HG02798 (cell line): Measurements from ENCODE around the gene EFEMP1.

Experiments used
- ATAC-seq: cut with Tn5 transposase; IDR thresholded peaks from one replicate; pipeline ENCODE4 v1.9.1; 2021; ENCODE audit warnings: mild to moderate bottlenecking; ENCODE audit not compliant: unreplicated experiment, poor library complexity

The EFEMP1 gene

DNA sequence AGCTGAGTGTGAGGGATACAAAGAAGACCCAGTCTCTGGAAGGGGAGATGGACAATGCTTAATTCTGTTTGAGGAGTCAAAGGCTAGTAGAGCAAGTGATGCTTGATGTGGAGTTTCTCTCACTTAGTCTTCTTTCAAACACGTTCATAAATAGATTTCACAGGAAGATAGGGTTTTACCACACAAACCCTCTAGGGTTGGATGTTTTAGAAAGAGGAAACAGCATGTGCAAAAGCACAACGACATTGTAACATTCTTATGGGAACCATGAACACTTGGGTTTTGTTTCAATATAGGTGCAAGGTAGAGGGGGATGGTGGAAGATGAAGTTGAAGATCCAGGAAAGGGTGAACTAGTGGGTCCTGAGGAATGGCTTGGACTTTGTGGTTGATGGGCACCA is 10.8 kb upstream of the EFEMP1 start:
- no peak for ATAC-seq

DNA sequence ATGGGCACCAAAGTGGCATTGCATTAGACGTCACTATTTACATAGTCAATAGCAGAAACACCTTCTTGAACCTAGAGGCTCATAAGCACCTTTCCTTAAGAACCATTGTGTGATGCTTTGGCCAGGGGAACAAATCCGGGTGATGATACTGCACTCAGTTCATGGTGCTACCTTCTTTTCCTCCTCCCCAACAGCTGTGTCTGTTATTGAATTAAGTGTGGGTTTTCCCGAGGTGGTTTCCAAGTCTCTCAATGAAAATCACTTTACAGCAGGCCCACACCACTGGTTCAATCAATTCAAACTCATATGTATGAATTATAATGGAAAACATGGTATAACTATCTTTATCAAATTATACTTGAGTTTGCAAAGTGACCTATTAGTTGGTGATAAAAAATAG is 9.3 kb upstream of the EFEMP1 start:
- peak; percentile 47 for ATAC-seq

DNA sequence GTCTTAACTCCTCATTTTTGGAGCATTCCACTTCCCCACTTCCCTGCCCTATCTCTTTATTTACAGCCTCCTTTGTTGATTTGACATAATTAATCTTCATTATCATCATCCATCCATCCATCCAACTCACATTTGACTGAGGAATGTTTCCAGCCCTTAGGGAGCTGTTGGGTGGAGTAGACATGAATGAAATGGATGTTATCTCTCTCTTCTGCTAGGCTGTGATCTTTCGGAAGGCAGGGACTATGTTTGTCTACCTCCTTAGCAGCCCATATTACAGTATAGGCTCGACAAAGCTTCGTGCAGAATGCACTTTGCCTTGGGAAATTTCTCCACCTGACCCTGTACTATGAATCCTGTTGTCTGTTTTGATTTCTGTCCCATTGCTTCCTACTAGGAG is 7.7 kb upstream of the EFEMP1 start:
- ATAC-seq = no peak

DNA sequence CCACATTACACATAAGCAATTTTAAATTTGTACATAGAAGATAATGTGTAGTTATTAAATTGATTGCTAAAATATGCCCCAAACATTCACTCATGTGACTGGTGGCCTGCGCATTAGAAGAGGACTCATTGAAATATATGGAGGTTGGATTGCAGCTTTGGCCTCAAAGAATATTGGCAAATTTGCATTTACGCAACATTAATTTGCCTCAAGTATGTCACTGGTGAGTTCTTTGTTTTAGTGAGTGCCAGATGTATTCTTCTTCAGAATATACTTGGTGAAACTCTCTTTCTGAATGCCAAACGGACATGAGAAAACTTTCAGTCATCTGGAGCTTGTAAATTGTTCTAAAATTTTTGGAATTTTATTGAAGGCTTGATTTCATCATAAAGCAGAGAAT is 5.9 kb upstream of the EFEMP1 start:
- no peak for ATAC-seq

DNA sequence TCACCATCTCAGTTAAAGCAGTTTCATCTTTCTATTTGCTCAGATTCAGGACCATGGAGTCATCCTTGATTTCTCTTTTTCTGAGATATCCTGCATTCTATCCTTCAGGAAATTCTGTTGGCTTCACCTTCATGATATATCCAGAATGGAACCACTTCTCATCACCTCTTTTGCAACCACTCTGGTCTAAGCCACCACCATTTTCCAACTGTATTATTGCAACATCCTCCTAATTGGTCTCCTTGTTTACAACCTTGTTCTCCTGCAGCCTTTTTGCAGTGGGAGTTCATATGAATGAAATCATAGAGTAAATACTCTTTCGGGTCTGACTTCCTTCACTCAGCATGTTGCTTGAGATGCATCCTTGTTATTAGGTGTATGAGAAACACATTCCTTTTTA is 3.4 kb upstream of the EFEMP1 start:
- ATAC-seq = no peak

DNA sequence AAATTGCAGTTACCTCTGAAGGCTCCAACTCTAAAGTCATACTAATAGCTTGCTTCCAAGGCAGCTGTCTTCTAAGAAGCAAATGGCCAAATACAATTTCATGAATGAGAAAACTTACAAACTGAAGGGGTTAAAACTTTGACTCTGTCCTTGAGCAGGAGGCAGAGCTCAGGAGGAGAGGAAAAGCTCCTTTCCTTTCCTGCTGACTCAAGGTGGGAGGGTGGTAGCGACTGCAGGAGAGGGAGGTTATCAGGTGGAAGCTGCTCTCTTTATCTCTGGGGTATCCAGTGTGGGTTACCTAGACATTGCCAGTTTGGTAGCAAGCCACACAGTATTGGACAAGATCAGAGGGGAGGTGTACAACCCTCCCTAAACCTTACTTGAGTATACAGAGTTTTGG is 2.7 kb upstream of the EFEMP1 start:
- no peak for ATAC-seq

DNA sequence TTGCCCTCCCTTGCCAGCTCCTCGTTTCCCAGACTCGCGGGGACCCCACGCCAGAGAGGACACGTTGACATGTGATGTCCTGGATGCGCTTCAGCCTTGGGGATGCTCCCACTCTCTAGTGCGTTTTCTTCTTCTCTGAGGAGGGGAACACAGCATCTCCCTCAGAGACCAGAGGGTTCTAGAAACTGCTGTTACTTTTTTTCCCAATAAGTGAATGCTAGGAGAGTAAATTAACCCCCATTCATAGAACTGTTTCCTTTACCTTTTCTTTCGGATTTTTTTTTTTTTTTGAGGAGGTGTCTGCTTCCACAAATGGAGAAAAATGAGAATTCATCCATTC is 370 bp upstream of the EFEMP1 start:
- no peak for ATAC-seq

DNA sequence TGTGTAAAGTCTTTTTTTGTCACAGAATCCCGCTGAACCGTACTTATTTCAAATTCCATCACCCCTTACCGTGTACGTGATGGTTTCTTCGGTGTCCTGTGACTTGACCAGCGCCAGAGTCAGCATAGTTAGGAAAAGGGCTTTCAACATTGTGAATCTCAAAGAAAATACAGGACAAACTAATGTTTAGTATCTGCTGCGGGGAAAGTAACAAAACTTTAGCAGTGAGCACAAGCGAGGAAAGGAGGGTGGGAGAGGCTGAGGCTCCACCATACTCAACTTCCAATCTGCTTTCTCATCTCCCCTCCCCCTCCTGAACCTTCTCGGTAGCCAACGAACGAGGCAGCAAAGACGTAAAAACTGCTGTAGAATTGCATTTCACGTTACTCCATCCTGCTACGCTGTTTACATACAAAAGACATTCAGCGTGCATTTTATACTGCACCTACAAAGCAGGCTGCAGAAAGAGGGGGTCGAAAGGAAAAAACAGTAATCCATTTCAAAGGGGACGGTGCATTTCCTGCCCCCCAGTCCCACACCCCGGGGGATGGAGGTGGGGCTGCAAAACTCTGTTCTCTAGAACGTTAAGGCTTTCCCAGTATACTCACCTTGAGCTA is 1.2 kb downstream of the EFEMP1 start:
- no peak for ATAC-seq

DNA sequence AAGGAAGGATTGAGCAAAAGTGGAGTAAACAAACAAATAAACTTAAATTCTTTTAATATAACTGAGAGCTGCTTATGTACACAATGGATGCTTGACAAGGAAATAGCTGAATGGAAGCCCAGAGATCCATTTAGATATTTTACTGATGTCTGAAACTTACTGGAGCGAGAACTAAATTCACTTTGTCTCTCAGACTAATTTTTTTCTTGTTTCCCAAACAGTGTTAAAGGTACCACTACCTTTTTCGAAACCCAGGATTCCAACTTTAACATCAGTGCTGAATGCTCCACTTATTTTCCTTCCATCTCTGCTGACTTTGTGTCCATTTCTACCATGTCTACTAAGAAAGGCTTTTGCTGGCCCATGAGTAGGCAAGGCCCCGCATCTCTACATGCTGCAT is 4.0 kb downstream of the EFEMP1 start:
- no peak for ATAC-seq

DNA sequence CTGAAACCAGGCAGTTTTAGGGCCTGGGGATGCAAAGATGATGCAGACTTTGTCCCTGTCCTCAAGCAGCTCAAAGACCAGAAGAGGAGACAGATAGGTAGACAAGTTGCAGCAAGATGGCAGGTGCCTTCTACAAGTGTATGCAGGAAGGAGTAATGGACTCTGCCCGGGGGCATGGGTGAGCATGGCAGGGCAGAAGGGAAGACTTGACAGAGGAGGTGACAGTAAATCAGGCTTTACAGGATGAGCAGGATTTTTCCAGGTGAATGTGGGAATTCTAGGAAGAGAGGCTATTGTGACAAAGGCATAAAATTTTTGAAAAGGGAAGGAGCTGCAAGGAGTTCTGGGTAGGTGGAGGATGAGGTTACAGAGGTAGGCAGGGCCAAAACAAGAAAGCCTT is 4.7 kb downstream of the EFEMP1 start:
- no peak for ATAC-seq

DNA sequence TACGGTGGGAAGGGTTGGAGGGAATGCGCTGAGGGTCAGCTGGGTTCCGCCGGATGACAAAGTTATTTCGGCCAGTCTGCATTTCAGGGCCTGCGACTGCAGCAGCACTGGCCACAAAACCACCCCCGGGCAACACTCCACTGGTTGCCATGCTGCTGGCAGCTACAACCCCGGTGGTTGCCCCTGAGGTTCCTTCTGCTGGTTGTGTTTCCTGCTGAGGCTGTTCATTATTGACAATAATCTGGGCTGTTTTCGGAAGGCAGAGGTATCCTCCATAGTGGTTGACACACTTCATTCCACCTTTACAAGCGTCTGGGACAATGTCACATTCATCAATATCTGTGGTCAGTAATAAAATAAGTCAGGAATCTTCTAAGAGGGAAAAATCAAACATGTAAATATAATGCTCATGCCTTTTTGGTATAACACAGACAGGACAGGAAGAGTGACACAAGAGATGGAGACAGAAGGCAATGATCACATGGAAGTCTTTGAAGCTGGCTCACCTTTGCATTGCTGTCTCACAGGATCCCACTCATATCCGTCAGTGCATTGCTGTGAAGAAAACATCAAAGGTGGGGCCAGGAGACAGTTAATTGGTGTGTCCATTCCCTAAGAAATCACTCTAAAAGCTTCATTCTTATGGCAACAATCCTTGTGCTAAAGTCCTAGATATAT is 5.7 kb downstream of the EFEMP1 start:
- no peak for ATAC-seq

DNA sequence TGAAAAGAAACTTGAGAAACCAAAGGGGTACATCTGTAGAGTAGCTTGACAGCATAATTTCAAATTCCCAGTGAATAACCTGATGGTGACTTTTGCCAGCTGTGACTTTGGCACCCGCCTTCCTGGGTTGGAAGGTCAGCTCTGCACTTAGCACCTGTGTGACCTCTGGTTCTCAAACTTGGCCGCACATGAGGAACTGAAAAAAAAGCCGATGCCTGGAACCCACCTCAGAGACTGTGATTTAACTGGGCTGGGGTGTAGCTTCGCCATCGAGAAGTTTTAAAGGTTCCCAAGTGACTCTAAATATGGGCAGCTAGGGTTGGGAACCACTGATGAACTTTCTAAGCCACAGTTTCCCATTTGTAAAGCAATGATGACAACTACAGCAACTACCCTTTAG is 6.5 kb downstream of the EFEMP1 start:
- ATAC-seq = peak; percentile 81

DNA sequence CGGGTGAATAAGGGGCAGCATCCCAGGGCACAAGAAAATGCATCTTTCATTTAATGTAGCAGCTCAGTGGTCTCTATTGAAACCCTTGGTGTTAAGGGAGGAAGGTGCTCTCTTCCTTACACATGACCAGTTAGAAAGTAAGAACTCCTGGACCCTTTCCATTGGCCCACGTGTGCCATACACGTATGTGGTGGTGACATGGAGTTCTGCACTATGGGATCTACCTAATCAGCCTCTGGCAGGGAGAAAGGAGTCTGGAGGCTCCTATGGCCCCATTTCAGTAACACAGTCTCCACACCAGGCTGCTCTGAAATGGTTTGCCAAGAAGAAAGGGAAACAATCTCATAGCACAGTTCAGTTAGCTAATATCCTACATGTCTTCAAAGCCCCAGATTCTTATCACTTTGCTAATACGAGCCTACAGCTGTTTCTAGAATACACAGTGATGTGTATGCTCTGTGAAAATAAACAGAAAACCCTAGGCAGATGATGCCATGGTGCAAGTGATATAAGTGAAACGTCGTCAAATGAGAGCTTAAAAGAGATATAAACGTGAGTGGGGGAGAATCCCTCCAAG is 7.0 kb downstream of the EFEMP1 start:
- peak; percentile 27 for ATAC-seq

DNA sequence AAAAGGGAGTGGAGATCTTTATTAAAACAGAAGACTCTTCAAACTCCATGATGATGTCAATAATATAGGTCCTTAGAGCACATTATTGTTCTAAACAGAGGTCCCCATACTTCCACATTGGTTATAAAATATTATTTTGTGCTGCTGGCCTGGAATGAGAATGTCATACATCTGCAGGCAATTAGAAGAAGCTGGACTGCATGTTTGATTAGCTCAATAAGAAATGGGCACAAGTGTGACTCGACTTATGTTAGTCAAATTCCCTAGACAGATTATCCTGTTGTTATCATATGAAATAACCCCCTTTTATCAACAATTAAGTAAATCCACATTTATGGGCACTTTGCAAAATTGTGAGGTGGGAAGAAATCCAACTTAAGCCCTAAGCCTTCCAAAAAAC is 8.8 kb downstream of the EFEMP1 start:
- no peak for ATAC-seq

DNA sequence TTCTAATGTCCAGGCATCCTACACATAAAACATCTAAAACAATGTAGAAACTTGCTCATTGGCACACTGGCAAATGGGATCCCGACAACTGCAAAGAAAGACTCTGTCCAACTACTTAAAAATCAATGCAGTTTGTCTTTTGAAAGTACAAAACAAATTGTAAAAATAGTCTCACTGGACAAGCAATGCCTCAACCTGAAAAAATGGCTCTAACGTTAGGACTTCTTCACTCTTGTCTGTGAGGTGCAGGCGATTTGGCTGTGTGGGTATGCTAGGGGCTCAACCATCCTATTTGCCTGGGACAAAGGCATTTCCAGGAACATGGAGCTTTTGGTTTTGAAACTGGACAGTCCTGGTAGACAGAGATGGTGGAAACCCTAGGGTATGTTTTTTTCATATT is 10.7 kb downstream of the EFEMP1 start:
- ATAC-seq = no peak

DNA sequence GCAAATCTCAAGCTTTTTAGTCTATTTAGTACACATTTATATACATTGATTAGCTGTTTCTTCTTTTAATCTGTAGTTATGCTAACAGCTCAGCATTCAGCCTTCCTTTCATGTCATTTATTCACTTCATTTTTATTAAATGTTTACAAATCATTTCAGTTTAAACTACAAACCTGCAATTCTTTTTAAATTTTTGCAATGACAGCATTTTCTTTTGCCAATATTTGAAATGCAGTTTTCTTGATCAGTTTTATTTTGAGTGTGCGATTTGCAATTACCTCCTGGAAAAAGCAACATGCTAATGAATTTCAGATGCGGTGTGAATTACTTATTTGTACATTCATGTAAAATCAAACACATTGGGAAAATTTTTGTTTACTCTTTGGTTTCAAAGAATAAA is 13.5 kb downstream of the EFEMP1 start:
- no peak for ATAC-seq

DNA sequence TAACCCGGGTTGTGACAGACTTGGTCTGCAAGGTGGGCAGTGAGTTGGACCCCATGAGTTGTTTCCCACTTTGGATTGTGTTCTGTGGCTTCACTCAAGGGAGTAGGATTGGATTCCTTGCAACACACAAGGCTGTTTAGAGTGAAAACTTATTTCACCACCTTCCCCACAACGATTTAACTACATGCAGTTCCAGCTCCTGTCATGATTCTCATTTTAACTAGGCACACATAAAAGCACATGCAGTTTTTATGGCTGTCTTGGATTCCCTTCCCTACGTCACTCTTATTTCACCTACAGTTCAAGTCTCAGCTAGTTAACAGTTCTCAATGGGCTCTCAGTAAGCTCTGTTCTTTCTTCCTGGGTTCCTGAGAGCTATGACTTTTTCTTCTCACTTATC is 15.9 kb downstream of the EFEMP1 start:
- no peak for ATAC-seq

DNA sequence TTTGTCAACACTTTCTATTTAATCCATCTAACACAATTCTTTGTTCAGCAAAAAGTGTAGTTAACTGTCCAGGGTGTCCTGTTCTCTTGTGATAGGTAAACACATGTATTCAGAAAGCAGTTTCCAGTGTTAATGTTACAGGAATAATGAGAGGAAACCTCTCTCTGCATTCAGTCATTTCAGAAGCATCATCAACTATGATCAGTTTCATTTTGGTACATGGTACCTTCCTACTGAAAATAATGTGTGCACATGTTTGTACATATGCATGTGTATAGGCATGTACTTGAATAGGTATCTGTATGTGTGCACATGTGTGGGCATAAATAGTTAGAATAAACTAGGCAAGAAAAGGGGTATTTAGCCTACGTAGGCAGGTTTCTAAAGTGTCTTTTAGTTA is 16.6 kb downstream of the EFEMP1 start:
- no peak for ATAC-seq

DNA sequence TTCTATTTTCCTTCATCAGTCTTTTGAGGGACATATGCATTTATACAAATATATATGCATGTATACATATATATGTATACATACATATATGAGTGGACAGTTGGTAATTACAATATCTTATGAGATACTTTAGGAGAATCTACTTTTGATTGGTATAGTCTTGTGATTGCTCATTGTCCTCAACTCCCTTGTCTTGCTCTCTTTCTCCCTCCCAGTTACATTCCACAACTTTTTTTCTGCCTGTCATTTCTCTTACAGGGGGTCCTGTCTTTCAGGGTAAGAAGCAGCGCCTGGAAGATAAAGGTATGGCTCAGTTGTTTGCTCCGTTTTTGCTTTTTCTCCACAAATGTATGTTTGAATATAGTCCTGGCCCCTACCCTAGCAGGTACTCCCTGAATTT is 19.9 kb downstream of the EFEMP1 start:
- no peak for ATAC-seq

DNA sequence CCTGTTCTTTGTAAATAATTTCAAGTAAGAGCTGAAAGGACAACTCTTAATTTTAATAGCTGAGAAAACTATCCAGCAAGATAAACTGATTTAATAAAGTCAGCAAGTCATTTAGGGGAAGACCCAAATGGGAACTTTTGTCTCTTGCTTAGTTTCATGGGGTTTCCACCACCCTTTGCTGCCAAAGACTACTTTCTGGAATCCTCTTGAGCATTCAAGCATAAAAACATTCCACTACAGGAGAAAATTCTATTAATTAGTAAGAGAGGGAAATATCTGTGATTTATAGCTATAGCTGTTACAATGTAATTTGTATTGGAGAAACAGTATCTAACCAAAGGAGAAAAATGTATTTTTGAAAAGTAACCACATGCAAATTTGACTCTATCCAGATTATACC is 20.6 kb downstream of the EFEMP1 start:
- no peak for ATAC-seq

DNA sequence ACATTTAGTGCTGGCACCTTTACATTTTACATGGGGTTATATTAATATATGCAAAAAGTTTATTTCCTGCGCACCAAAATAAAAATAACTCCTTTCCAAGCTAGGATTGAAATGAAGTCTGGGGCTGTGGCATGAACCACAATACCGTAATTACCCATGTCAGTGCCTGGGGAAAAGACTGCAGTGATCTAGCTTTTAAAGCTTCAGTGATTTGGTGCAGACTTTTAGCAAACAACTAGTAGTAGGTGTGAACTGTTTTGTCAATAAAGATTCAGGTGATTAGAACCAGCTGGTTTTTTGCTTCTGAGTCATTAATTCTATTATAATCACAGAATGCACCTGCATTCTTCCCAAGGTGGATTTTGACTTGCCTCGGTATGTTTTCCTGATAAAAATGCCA is 21.2 kb downstream of the EFEMP1 start:
- no peak for ATAC-seq

DNA sequence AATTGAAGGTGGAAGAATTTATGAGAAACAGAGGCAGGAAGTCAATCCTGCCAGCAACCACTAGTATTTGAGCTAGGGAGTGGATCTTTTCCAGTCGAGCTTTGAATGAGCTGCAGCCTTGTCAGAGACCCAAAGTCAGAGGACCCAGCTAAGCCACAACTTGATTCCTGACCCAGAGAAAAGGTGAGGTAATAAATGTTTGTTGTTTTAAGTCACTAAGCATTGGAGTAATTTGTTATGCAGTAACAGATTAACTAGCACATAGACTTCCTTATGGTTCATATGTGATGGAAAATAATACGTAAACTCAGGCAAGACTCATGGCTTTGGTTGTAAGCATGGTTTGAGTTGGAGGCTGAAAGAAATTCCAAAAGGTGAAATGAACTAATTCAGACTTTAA is 21.6 kb downstream of the EFEMP1 start:
- ATAC-seq = no peak
